K562 (cell line): ENCODE results near the gene GEN1. TPM values are rescaled to one million over a fixed set of nuclear protein-coding genes. Genes with fewer than 3 reads are reported as not detected.

Source experiments
- ASH1L ChIP-seq: fragments of 450-650 bp; IDR thresholded peaks from 2 replicates; pipeline ENCODE4 v1.6.1; 2018; ENCODE audit warnings: borderline replicate concordance, mild to moderate bottlenecking, low read depth; ENCODE audit not compliant: partially characterized antibody
- ATF3 ChIP-seq, 2 experiments: fragments of 450-650 bp in 1 of 2; sonication (generic) in 1 of 2; formaldehyde crosslinking in 1 of 2; IDR thresholded peaks in 1 of 2; conservative IDR thresholded peaks in 1 of 2; 2 replicates each; pipeline versions ENCODE4 v1.6.1 to v1.8.1; 2016 to 2023; ENCODE audit warnings: mild to moderate bottlenecking in 2 of 2, moderate library complexity in 2 of 2, inconsistent platforms in 1 of 2, missing genetic modification reagents in 1 of 2
- HDAC1 ChIP-seq, 2 experiments: fragments of 450-650 bp; IDR thresholded peaks; 2 replicates each; pipeline ENCODE4 v1.6.1; 2016 to 2017; ENCODE audit warnings: inconsistent platforms in 1 of 2, mild to moderate bottlenecking in 1 of 2, moderate library complexity in 1 of 2
- HLTF ChIP-seq: fragments of 450-650 bp; IDR thresholded peaks from 2 replicates; pipeline ENCODE4 v1.6.1; 2016
- HMGN3 ChIP-seq: IDR thresholded peaks from 2 replicates; pipeline ENCODE4 v1.6.1; 2011; ENCODE audit warnings: borderline replicate concordance, low read depth, mild to moderate bottlenecking, mixed read lengths, low read length; ENCODE audit not compliant: insufficient read length; ENCODE audit errors: extremely low read depth
- IFI16 ChIP-seq: fragments of 250-450 bp; sonication (Bioruptor Pico); IDR thresholded peaks from 2 replicates; pipeline ENCODE4 v2.1.2; 2022; ENCODE audit warnings: mild to moderate bottlenecking, inconsistent platforms
- PBX2 ChIP-seq, 2 experiments: IDR thresholded peaks in 1 of 2; conservative IDR thresholded peaks in 1 of 2; 2 replicates each; pipeline ENCODE4 v1.6.1; 2016; ENCODE audit warnings: low read depth in 2 of 2, mild to moderate bottlenecking in 1 of 2, missing compliant biosample characterization in 1 of 2, missing genetic modification characterization in 1 of 2, moderate library complexity in 1 of 2
- PKNOX1 ChIP-seq: fragments of 450-650 bp; IDR thresholded peaks from 2 replicates; pipeline ENCODE4 v1.6.1; 2016
- RNF2 ChIP-seq: sonication (generic); IDR thresholded peaks from 2 replicates; pipeline ENCODE4 v1.6.1; 2016
- SFPQ ChIP-seq: fragments of 200-400 bp; formaldehyde crosslinking; IDR thresholded peaks from 2 replicates; pipeline ENCODE4 v1.6.1; 2017; ENCODE audit warnings: mild to moderate bottlenecking, low read depth, low read length, moderate library complexity
- SIRT6 ChIP-seq: IDR thresholded peaks from one replicate; pipeline ENCODE4 v1.6.1; 2012; ENCODE audit warnings: low read depth, mild to moderate bottlenecking, control low read depth, inconsistent platforms, low read length, moderate library complexity
- STAG1 ChIP-seq: sonication (generic); formaldehyde crosslinking; IDR thresholded peaks from 2 replicates; pipeline ENCODE4 v1.5.0; 2020; ENCODE audit warnings: missing genetic modification reagents, borderline replicate concordance
- USF1 ChIP-seq: sonication (generic); formaldehyde crosslinking; IDR thresholded peaks from 2 replicates; pipeline ENCODE4 v1.9.0; 2022; ENCODE audit warnings: mild to moderate bottlenecking, missing genetic modification reagents
- ZNF347 ChIP-seq: fragments of 450-650 bp; formaldehyde crosslinking; IDR thresholded peaks from 2 replicates; pipeline ENCODE4 v1.4.0; 2020; ENCODE audit warnings: low read depth, mild to moderate bottlenecking, moderate library complexity
- polyA plus RNA-seq, 8 experiments: library from polyadenylated mRNA; depleted of rRNA in 4 of 8; stranded (reverse) in 5 of 8; unstranded in 3 of 8; fragments of >200 nt; fragmentation: Nextera tagmentation in 2 of 8; fragmentation: Illumina TruSeq in 1 of 8; extraction: Ambion mirVana in 2 of 8; extraction: Trizol in 1 of 8; gene quantifications; 2 replicates each; pipeline versions ENCODE4 v1.2.1 to v1.2.3, GENCODE V29; 2011 to 2014; ENCODE audit warnings: inconsistent platforms in 1 of 8, missing spikeins in 1 of 8
- total RNA-seq, 7 experiments: library from RNA; depleted of rRNA in 6 of 7; stranded (reverse); fragments of >200 nt in 6 of 7; fragmentation: Illumina TruSeq in 2 of 7; extraction: Trizol in 2 of 7; gene quantifications; 2 replicates each; pipeline versions ENCODE4 v1.2.1 to v1.2.3, GENCODE V29; 2011 to 2021; ENCODE audit warnings: low replicate concordance in 1 of 7

The GEN1 gene
- total and polyA plus RNA-seq, 9 of the 15 experiments (the other 6 are each of a cell fraction or from before 2014, with no cell fraction given), result 8.6 to 39.7 (median 24.5) TPM

- TF ChIP-seq PBX2 (CRISPR knock-in tag; IDR thresholded peaks at IDR 0.05; ENCODE audit: low read depth), result no peak
- 0 out of 2 replicates have a peak, but pooled peaks have one; percentile 12 for TF ChIP-seq PBX2 (tag; conservative IDR thresholded peaks at IDR 0.05; ENCODE audit: low read depth)
- TF ChIP-seq HLTF, result no peak
- no peak for TF ChIP-seq SFPQ
- peak; percentile 18; the same call in 1 of the 2 replicates for TF ChIP-seq PKNOX1
- no peak for TF ChIP-seq SIRT6
- TF ChIP-seq ASH1L, result no peak
- no peak for TF ChIP-seq STAG1
- no peak for TF ChIP-seq HMGN3
- TF ChIP-seq RNF2, result no peak
- TF ChIP-seq HDAC1 (IDR thresholded peaks at IDR 0.05), result no peak
- TF ChIP-seq IFI16 (CRISPR knock-in tag), result no peak
- TF ChIP-seq ATF3 (IDR thresholded peaks at IDR 0.05), result peak; percentile 68
- TF ChIP-seq ATF3 (CRISPR knock-in tag; conservative IDR thresholded peaks at IDR 0.05), result no peak
- no peak for TF ChIP-seq ZNF347 (CRISPR knock-in tag)
- TF ChIP-seq USF1 (CRISPR knock-in tag), result no peak
These were observed 6.1 kb upstream of the GEN1 start (continued) for GRCh38 chr2:17747684-17748452.
